Stimulated activated CD4-positive, alpha-beta T cell treated with anti-CD3 and anti-CD28 coated beads, Interleukin-2, amount 100 ng/mL, for 24 hours (primary cell): ENCODE results near the gene CMIP.

Experiments
- DNase-seq, 2 donors: peaks; one replicate each; pipeline ENCODE4 v3.0.0-alpha.2; 2020

Gene CMIP

GRCh38 chr16:81645925-81646324, 201.3 kb downstream of the CMIP start:
- DNase-seq, result no peak

GRCh38 chr16:81646561-81646960, 202.0 kb downstream of the CMIP start:
- DNase-seq, result no peak

DNA sequence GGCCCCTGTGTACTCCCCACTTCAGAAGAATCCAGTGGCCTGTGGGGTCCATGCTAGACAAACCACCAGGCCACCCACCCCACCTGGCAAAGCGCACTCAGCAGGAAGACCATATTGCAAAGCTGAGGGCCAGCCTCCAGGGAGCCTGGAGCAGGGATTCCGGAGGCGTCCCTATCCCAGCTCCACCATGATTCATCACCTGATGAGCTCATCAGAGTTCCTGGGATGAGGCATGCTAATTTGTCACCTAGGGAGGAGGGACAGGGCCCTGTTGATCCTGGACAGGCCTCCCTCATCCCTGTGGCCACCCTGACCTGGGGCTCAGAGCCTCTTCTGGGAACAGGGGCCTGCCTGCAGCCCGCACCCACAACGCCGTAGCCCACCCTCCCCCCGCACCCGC, 202.9 kb downstream of the CMIP start:
- DNase-seq, result no peak

- no peak for DNase-seq
Observed at GRCh38 chr16:81649561-81650184, 205.1 kb downstream of the CMIP start.

DNA sequence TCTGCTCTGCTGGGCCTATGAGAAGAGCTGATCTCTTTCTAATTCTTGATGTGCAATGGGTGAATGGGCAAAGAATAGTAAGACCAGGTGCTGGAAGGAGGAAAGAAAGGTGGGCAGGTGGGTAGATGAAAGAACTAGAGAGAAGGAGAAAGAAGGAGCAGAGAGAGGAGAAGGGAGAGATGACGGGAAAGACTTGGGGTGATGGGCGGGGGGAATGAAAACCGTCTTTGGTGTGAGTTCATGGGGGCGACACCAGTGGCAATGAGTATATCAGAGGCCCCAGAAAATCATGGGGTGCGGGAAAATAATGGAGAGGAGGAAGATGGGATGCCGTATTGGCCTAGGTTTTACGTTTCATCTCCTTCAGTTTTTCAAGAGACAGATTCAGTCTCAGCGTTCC, 205.7 kb downstream of the CMIP start:
- no peak for DNase-seq

- no peak for DNase-seq
Observed at GRCh38 chr16:81650982-81651562, 206.5 kb downstream of the CMIP start.

DNA sequence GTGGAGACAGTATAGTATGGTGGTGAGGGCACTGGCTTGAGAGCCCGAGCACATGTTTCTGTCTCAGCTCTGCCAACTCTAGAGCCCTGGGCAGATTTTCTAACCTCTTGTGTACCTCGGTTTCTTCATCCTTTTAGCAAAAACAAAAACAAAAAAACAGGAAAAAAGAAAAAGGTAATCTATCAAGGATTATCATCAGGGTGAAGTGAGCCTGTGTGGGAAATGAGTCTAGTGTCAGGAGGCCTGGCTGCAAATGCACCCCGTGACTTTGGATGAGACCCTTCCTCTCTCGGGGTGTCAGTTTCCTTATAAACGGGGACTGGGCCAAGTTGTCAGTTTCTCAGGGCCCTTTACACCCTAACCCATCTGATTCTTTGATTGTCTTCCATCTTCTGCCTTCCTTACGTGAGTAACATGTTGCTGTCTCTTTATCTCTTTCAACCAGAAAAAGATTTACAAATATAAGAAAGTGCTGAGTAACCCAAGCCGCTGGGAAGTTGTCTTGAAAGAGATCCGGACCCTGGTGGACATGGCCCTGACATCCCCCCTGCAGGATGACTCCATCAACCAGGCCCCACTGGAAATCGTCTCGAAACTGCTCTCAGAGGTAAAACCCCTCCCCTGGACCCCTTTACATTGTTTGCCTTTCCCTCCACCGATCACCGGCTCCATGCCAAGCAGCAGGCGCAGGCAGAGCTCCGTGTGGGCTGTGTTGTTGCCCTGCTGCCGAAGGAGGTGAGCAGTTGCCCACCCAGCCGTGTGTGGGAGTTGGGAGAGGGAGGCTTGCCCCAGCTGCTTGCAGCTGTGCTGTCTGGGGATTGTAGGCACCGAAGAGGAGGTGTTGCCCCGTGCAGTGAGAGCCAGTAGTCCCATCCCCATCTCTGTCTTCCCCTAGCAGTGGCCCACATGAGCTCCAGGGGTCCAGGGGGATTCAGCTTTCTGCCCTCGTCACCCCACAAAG, 207.4 kb downstream of the CMIP start:
- no peak for DNase-seq

GRCh38 chr16:81652798-81653505, 208.3 kb downstream of the CMIP start:
- DNase-seq, result no peak

GRCh38 chr16:81654346-81654745, 209.7 kb downstream of the CMIP start:
- no peak for DNase-seq

- DNase-seq, result no peak
Observed at GRCh38 chr16:81655469-81656162, 211.0 kb downstream of the CMIP start.

GRCh38 chr16:81657224-81657623, 212.6 kb downstream of the CMIP start:
- DNase-seq, result no peak

DNA sequence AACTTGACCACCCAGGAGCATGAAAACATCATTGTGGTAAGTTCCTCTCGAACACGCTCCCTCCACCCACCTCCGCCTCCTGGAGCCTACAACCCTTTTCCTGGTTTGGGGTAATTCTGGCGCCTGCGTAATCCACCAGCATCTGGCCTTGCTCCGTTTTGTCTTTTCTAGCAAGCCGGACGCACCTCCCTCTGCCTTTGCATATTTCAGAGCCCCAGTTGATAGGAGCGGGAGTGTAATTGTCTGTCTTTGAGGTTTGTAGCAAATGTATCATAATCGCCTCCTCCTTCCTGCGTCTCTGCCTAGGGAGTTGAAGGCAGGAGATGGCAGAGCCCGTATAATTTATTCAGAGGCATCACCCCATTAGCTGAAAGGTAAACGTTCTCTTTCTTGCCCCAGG, 213.2 kb downstream of the CMIP start:
- DNase-seq, result no peak

DNA sequence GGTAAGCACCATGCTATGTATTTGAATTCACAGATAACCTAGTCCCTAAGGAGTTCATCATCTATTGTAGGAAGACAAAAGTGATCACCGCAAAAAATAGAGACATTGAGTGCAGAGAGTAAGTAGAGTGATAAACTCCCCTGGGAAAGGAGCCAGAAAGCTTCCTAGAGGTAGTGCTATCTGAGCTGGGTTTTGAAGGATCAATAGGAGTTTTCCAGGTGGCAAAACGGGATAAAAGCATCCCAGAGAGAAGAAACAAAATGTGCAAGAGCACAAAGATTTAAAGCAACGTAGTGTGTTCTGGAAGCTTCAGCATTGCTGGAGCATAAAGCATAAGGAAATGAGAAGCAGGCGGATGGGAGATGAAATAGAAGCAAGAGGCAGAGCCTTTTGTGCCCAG, 213.8 kb downstream of the CMIP start:
- DNase-seq, result no peak

- DNase-seq, result no peak
Observed at GRCh38 chr16:81659249-81659648, 214.6 kb downstream of the CMIP start.

GRCh38 chr16:81661082-81661481, 216.5 kb downstream of the CMIP start:
- DNase-seq, result no peak

DNA sequence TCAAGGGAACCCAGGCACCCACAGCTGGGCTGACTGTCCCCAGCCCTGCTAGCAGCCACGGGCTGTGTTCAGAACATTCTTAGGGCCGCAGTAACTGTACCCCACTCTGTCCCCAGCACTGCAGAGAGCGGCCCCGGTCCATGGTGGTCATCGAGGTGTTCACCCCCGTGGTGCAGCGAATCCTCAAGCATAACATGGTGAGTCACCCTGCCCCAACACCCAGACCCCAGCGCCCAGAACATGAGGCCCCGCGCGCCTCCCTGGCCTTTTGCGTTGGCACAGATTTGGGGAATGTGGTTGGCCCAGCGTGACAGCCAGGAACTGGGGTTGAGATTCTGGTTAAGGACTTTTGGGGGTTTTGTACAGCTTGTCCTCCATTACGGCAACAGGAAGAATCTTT, 219.5 kb downstream of the CMIP start:
- no peak for DNase-seq

DNA sequence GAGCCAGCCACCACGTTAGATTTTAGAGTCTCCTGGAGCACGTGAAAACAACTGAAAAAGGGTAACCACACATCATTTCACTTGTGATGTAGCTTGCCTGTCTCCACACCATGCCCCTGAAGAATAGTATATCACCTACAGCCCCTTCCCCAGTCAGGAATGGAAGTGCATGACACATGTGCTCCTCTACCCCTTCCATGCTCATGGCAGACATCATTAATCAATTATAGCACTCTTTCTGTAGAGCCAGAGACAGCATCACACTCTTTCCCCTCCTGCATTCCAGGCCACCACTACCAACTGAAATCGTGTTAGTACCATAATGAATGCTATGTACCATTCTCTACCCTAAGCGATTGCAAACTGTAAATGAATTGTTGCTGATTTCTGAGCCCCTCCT, 221.0 kb downstream of the CMIP start:
- DNase-seq, result no peak

- no peak for DNase-seq
Observed at GRCh38 chr16:81666113-81666512, 221.5 kb downstream of the CMIP start.

- DNase-seq, result no peak
Observed at GRCh38 chr16:81668243-81669097, 223.9 kb downstream of the CMIP start.

DNA sequence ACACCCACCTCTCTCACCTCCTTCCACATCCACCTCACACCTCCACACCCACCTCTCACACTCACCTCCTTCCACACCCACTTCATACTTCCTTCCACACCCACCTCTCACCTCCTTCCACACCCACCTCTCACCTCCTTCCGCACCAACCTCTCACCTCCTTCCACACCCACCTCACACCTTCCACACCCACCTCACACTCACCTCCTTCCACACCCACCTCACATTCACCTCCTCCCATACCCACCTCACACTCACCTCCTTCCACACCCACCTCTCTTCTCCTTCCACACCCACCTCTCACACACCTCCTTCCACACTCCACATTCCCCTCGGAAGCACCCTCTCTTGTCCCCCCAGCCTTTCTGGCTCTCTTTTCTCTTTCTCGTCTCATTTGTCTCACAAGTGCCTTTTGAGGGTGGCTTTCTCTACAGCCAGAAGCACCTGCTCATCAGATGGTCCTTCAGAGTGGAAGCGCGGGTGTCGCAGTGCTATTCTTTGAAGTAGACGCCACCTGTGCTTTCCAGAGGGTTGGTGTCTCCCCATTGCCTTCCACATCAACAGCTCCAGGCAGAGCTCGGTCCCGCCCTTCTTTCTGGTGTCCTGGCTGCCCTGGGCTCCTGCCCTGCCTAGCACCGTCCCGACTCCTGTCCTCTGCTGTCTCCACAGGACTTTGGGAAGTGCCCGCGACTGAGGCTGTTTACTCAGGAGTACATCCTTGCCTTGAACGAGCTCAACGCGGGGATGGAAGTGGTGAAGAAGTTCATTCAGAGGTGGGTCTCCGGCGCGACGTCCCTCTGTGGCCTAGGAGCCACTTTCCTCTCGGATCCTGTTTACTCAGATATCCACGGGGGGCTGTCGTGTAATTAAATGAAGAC, 225.1 kb downstream of the CMIP start:
- DNase-seq, result no peak
